Kidney epithelial cell (primary cell): ENCODE results near the gene CDK19. TPM values are rescaled to one million over a fixed set of nuclear protein-coding genes. Genes with fewer than 3 reads are reported as not detected.
"Not testable (repeated sequence)": the region's sequence is repeated elsewhere in the genome, so short reads cannot be mapped to it uniquely, and the experiment has no call there.

Experiments
- DNase-seq: peaks from one replicate; pipeline ENCODE4 v3.0.0-alpha.2; 2010; ENCODE audit warnings: low read depth
- H3K27me3 ChIP-seq: 2 replicates; pipeline ENCODE4 v1.6.0; 2011; ENCODE audit warnings: low read length; ENCODE audit not compliant: control insufficient read depth, insufficient read depth
- H3K36me3 ChIP-seq: 2 replicates; pipeline ENCODE4 v1.5.1; 2011; ENCODE audit warnings: low read length; ENCODE audit not compliant: control insufficient read depth, insufficient read depth
- H3K4me3 ChIP-seq: 2 replicates; pipeline ENCODE4 v1.5.1; 2011; ENCODE audit warnings: low read depth, mild to moderate bottlenecking, control low read depth, low read length
- CTCF ChIP-seq: IDR thresholded peaks from 2 replicates; pipeline ENCODE4 v1.5.1; 2011; ENCODE audit warnings: mild to moderate bottlenecking, moderate library complexity, low read length, control low read depth, inconsistent platforms; ENCODE audit not compliant: insufficient read depth, poor library complexity, severe bottlenecking
- total RNA-seq: library from RNA; depleted of rRNA; stranded (reverse); fragments of >200 nt; gene quantifications from 2 replicates; pipeline ENCODE4 v1.2.3, GENCODE V29; 2015

CDK19 gene
- total RNA-seq, 1 donor from 2014 or later: 17.6 TPM

DNA sequence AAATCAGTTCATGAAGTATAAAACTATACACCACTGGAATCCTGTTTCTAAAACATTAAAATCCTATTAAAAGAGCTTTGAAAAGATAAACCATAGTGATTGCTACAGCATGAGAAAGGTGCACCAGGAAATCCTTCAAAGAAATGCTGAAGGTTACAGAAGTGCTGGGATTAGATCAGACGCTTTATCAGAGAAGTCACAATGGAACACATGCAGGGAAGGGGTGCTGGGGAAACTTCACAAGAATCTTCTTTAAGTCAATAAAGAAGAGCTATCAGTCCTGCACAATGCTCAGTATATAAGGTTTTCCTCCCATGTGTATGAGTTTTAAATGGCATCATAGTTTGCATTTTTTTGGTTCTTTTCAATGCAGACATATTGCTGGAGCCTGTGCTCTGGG is 201.2 kb downstream of the CDK19 start:
- no peaks in the 10 kb centered on the region for H3K36me3 ChIP-seq

GRCh38 chr6:110613356-110613755 is 201.9 kb downstream of the CDK19 start:
- DNase-seq: no peak
- no peaks in the 10 kb centered on the region for H3K27me3 ChIP-seq
- no peak for TF ChIP-seq CTCF
- H3K36me3 ChIP-seq: no peaks in the 10 kb centered on the region
- no peak overlapping the region for H3K4me3 ChIP-seq

More for the DNA sequence above, 201.2 kb downstream of the CDK19 start:
- no peak overlapping the region for H3K4me3 ChIP-seq
- H3K27me3 ChIP-seq: no peaks in the 10 kb centered on the region
- no peak for DNase-seq
- TF ChIP-seq CTCF: no peak

GRCh38 chr6:110612298-110612697 is 203.0 kb downstream of the CDK19 start:
- no peak for TF ChIP-seq CTCF
- no peaks in the 10 kb centered on the region for H3K36me3 ChIP-seq
- H3K27me3 ChIP-seq: no peaks in the 10 kb centered on the region
- DNase-seq: no peak
- H3K4me3 ChIP-seq: no peak overlapping the region

- no peak overlapping the region for H3K4me3 ChIP-seq
- H3K27me3 ChIP-seq: no peaks in the 10 kb centered on the region
- TF ChIP-seq CTCF: no peak
- no peak for DNase-seq
- no peaks in the 10 kb centered on the region for H3K36me3 ChIP-seq
Observed at GRCh38 chr6:110609101-110609500, 206.2 kb downstream of the CDK19 start.

- no peak overlapping the region for H3K4me3 ChIP-seq
- no peak for TF ChIP-seq CTCF
- no peaks in the 10 kb centered on the region for H3K36me3 ChIP-seq
- no peak for DNase-seq
- H3K27me3 ChIP-seq: no peaks in the 10 kb centered on the region
Observed at GRCh38 chr6:110608151-110608550, 207.1 kb downstream of the CDK19 start.

GRCh38 chr6:110606151-110606550 is 209.1 kb downstream of the CDK19 start:
- no peak for DNase-seq
- TF ChIP-seq CTCF: no peak
- H3K4me3 ChIP-seq: no peak overlapping the region

DNA sequence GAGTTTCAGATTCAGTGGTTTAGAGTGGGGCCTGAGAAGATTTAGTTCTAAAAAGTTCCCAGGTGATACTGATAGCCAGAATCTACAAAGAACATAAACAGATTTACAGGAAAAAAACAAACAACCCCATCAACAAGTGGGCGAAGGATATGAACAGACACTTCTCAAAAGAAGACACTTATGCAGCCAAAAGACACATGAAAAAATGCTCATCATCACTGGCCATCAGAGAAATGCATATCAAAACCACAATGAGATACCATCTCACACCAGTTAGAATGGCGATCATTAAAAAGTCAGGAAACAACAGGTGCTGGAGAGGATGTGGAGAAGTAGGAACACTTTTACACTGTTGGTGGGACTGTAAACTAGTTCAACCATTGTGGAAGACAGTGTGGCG is 214.6 kb downstream of the CDK19 start:
- H3K27me3 ChIP-seq, H3K36me3 ChIP-seq, DNase-seq, H3K4me3 ChIP-seq: not testable (repeated sequence)

More at GRCh38 chr6:110606151-110606550, 209.1 kb downstream of the CDK19 start:
- H3K27me3 ChIP-seq: no peaks in the 10 kb centered on the region
- no peaks in the 10 kb centered on the region for H3K36me3 ChIP-seq
